Measurements from ENCODE around the gene MRTO4.
"Not testable (repeated sequence)": the region's sequence is repeated elsewhere in the genome, so short reads cannot be mapped to it uniquely, and the experiment has no call there.

The MRTO4 gene

GRCh38 chr1:19229229-19229628, 22.4 kb upstream of the MRTO4 start:
- no peak for DNase-seq

GRCh38 chr1:19229828-19230325, 21.7 kb upstream of the MRTO4 start:
- no peak for DNase-seq

GRCh38 chr1:19231736-19232523, 19.7 kb upstream of the MRTO4 start:
- not testable (repeated sequence) for DNase-seq

GRCh38 chr1:19232524-19232846, 19.1 kb upstream of the MRTO4 start:
- no peak for DNase-seq

- no peak for DNase-seq
Observed at GRCh38 chr1:19234224-19234623, 17.4 kb upstream of the MRTO4 start.

GRCh38 chr1:19239876-19240275, 11.7 kb upstream of the MRTO4 start:
- DNase-seq: no peak

GRCh38 chr1:19240673-19241538, 10.7 kb upstream of the MRTO4 start:
- DNase-seq: peak; percentile 77

GRCh38 chr1:19250629-19251304, 838 bp upstream of the MRTO4 start:
- peak; percentile 41 for DNase-seq

GRCh38 chr1:19254416-19254815, 2.8 kb downstream of the MRTO4 start:
- DNase-seq: no peak

- DNase-seq: no peak
Observed at GRCh38 chr1:19255288-19255687, 3.7 kb downstream of the MRTO4 start.

- not testable (repeated sequence) for DNase-seq
Observed at GRCh38 chr1:19256301-19256700, 4.7 kb downstream of the MRTO4 start.

GRCh38 chr1:19257178-19257914, 5.7 kb downstream of the MRTO4 start:
- no peak for DNase-seq

GRCh38 chr1:19258353-19258752, 6.7 kb downstream of the MRTO4 start:
- no peak for DNase-seq

- DNase-seq: no peak
Observed at GRCh38 chr1:19260211-19261138, 8.9 kb downstream of the MRTO4 start.

- DNase-seq: no peak
Observed at GRCh38 chr1:19262047-19262446, 10.4 kb downstream of the MRTO4 start.

GRCh38 chr1:19262744-19263143, 11.1 kb downstream of the MRTO4 start:
- DNase-seq: no peak

GRCh38 chr1:19268445-19268844, 16.8 kb downstream of the MRTO4 start:
- DNase-seq: no peak

- DNase-seq: not testable (repeated sequence)
Observed at GRCh38 chr1:19269427-19270342, 18.1 kb downstream of the MRTO4 start.

- DNase-seq: not testable (repeated sequence)
Observed at GRCh38 chr1:19270343-19270730, 18.7 kb downstream of the MRTO4 start.

GRCh38 chr1:19272064-19272463, 20.5 kb downstream of the MRTO4 start:
- no peak for DNase-seq
